Stimulated activated CD4-positive, alpha-beta T cell treated with anti-CD3 and anti-CD28 coated beads, TNF-alpha, amount 100 ng/mL, for 1 hour (primary cell): ENCODE measurements around the gene AKAP7.
"Not testable (repeated sequence)": the region's sequence is repeated elsewhere in the genome, so short reads cannot be mapped to it uniquely, and the experiment has no call there.

Source experiments
- DNase-seq, 3 donors: peaks; one replicate each; pipeline ENCODE4 v3.0.0-alpha.2; 2020; ENCODE audit warnings: low read depth in 3 of 3, low spot score in 1 of 3

Gene AKAP7

DNA sequence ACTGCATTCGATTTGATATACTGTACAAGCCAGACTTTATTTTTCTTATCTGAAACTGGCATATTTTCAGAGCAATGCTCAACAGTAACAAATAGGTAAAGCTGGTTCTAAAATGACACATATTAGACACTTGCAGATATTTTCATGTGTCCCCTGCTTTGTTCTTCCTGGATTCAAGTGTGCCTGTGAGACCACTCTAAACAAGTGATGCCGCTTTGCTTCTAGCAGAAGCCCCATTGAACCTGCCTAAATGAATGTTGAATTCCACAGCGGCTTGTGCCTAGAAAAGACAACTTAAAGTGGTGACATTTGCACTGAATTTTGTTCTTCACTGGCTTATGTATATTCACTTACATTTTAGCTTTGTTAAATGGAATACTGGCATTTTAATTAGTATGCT lies 115.7 kb downstream of the AKAP7 start:
- DNase-seq = no peak

DNA sequence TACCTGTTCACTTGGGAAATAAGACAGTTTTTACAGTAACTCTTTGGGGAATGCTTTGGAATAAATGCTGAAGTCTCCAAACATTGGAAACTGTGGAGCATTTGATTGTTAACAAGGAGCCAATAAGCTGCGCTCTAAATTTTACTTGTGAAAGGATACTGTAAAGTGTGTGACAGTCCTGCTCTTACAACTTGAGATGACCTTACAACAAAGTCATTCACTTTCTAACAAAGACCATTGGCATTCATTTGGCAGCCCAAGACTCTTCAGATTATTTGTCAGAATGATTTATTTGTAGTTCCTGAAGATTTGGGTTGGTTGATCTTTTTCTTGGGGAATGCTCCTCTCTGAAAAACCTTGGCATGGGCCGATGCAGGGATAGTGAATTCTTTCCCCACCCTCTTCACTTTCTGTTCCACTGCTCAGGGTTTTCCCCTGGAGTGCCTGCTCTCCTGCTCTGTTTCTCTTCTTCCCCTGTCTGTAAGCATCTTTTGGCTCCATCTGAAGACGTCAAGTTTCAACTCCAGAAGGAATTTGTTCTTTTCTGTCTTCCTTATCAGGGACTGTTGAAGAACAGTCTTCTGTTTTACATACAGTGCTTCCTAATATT lies 116.4 kb downstream of the AKAP7 start:
- no peak for DNase-seq

DNA sequence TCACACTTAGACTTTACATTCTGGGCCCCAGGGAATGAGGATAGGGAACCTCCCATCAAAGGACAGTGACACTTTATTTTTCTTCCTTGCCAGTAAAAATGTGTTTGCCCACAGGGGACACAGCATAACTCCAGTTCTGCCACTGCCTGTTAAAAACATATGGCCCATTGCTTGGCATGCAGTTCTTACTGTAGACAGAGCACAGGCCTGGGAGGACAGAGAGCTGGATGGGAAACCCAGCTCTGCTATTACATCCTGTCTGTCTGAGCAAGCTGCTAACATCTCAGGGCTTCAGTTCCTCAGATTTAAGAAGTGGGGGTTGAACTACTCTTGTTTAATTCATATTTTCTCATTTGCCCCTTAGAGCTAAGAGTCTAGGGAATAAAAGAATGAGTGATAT lies 120.2 kb downstream of the AKAP7 start:
- no peak for DNase-seq

DNA sequence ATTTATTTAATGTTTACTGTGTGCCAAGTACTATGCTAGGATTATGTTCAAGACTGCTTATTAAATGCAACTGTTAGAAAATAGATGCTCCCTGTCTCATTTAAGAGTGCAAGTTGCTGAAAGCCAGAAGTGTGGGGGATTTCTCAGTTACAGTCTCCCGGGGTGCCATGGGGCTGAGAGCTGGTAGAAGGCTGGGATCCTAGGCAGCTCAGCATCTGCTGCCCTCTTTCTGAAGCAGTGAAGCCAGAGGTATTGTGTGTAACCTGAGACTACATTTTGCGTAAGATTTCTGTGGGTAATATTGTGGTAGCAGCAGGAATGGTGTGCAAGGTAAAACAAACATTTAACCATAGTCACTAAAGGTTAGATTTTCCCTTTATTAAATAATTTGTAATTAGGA lies 120.6 kb downstream of the AKAP7 start:
- DNase-seq = no peak

DNA sequence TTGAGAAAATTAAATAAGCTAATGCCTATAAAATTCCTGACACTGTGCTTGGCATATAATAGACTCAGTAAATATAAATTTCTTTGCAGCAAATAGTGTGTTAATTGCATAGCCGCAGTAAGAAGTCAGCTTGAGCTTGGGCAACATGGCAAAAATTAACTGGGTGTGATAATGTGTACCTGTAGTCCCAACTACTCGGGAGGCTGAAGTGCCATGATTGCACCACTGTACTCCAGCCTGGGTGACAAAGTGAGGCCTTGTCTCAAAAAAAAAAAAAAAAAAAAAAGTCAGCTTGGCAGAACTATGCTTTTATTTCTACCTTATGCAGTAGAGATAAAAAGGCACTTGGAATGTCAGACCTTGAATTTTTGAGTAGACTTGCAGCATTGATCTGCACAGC lies 121.8 kb downstream of the AKAP7 start:
- no peak for DNase-seq

DNA sequence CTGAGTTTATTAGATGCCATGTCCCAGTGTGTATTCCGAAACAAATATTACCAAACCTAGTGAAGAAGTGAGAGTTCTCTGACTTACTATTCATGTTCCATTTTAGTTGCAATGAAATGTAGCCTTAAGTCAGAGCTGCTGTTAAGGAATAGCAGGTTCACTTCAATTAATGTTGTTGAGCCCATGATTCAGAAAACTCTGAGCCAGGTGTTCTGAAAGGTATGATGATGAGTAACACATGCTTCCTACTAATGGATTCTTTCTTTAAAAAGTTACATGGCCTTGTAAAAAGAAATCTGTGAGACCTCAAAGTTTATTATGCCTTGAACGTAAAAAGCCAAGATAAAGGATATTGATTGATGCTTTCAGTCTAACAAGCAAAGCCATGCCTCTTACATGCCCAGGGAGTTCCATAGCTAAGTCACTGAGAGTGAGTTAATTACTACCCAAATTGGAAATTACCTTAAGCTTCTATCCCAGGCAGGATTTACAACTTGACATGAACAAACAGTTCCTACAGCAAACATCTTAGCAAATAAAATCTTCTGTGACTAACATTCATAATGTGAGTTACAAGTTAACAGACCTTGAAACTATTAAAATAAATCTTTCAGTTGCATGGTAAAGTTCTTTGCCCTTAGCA lies 122.9 kb downstream of the AKAP7 start:
- no peak for DNase-seq

DNA sequence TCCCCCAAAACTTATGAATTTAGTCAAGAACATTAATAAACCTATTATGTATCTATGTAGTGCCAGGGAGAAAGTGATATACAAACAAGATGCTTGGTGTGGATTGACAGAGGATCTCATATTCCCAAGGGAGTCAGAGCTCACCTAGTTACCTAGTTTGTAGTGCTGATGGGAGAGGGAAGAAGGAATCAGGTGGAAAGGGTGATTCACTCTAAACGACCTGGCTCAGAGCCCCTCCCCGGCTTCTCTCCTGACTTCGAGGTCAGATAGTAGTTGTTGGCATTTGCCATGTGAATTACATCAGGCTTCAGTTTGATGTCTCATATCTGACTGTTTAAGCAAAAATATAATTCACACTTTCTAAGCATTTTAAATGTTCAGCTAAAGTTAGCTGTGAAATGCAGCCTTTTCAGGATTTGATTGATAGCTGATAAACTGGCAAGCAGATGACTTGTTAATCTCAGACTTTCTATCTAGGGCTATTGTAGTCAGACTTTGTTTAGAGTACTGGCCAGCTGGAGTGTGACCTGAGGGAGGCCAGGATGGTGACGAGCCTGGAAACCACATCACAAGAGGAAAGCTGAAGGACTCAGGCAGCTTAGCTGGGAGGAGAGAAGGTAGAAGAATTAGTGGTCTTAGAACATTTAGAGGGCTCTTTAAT lies 123.7 kb downstream of the AKAP7 start:
- DNase-seq = no peak

DNA sequence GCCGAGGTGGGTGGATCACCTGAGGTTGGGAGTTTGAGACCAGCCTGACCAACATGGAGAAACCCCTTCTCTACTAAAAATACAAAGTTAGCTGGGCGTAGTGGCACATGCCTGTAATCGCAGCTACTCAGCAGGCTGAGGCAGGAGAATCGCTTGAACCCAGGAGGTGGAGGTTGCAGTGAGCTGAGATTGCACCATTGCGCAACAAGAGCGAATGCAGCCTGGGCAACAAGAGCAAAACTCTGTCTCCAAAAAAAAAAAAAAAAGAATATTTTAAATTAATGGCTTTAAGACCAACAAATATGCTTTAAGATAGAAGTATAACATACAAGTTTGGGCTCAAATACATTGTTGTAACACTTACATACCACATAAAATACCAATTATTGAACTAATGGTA lies 125.7 kb downstream of the AKAP7 start:
- not testable (repeated sequence) for DNase-seq

DNA sequence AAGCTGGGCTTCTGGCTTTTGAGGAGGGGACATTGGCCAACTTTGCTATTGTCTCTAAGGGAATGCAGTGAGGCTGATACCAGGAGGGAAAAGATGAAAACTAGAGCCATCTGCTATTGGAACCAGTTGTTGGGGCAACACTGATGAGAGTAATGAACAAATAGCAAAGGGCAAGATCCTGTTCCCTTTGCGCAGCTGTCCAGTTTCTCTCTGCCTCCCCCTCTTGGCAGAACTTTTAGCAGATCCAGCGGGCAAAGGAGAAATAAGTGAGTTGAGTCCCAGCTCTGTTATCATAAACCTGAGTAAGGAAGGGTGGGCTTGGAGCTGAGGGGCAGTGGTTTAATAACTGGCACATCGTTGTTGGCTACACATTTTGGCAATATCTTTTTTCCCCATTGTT lies 126.8 kb downstream of the AKAP7 start:
- no peak for DNase-seq

DNA sequence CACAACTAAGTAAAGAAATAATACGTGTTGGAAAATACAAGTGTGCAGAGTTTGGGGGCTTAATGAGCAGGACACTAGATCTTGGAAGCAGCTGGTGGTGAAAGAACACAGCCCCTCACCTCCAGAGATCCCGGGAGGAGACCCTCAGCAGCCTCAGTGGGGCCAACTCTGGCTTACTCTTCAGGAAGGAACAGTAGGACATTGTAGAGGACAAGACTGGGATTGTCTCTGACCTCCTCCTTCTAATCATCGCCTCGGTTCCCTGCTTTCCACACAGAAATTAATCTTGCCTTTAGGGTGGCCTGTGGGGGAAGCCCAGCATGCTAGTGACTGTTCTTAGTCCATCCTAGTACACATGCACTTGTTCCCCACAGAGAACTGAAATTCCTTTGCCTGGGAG lies 130.7 kb downstream of the AKAP7 start:
- no peak for DNase-seq

DNA sequence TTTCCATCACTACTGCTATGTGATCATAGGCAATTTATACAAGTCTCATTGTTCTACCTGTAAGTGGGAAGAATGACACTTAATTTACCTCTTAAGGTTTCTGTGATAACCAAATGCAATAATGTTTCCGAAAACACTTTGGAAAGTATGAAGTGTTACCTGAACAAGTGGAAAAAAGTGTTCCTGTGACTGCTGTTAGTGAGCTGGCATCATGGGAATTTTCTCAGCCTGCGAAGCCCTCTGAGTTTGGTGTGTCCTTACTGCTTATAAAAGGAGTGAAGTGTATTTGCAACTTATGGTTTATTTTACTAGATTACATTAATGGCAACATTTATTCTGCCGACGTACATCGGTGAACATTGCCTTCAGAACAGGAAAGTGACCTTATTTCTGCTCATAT lies 133.0 kb downstream of the AKAP7 start:
- no peak for DNase-seq

DNA sequence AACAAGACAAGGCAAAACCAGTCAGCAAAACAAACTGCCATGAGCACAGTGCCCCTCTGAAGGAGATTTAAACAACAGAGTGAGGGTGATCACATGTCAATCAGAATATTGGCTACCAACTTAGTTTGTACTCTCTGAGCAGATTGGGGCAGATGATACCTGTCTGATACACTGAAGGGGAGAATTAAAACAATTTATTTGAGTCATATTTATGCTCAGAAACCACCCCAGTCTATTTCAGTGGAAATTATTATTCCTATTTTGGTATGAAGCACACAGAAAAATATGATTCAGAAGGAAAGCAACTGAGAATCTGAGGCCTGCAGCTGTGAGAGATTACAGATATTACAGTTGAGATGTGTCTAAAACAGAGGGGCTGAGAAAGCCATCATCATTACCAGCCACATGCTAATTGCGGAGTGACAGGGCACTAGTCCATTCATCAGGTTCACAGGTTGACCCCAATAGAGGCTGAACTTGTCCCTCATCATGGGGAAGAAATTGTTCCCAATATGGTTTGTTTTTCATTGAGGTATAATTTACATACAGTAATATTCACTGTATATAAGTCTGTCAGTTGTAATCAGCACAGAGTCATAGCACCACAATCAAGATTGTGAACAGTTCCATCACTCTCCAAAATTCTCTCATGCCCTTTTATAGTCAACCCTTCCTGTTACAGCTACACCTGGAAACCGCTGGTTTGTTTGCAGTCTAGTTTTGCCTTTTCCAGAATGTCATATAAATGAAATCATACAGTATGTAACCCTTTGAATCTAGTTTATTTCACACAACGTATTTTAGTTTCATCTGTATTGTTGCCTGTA lies 134.5 kb downstream of the AKAP7 start:
- DNase-seq = no peak

DNA sequence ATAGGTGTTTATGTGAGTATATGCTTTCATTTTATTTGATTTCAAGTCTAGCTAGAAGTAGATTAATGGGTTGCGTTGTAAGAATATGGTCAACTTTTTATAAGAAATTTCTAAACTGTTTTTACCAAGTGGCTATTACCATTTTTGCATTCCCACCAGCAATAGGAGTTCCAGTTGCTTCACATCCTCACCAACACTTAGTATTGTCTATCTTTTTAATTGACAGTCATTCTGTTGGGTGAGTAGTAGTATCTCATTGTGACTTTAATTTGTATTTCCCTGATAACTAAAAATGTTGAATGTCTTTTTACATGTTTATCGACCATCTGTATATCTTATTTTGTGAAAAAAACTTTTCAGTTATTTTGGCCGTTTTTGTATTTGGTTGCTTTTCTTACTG lies 135.3 kb downstream of the AKAP7 start:
- DNase-seq = no peak

DNA sequence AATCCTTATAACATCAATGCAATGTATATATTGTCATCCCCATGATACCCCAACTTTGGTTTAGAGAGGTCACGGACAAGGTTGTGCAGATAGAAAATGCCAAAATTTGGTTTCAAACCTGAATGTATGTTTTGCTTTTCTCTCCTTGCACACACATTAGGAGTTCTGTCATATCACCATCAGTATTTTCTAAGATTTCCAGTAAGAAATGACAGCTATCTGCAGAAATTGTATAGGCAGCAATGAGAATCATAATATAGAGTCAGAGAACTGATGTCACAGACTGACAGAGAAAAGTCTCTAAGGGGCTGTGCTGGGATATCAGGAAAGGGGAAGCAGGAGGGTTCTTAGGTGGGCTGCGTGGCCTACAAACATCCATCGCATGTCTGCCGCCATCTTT lies 140.0 kb downstream of the AKAP7 start:
- DNase-seq = no peak

DNA sequence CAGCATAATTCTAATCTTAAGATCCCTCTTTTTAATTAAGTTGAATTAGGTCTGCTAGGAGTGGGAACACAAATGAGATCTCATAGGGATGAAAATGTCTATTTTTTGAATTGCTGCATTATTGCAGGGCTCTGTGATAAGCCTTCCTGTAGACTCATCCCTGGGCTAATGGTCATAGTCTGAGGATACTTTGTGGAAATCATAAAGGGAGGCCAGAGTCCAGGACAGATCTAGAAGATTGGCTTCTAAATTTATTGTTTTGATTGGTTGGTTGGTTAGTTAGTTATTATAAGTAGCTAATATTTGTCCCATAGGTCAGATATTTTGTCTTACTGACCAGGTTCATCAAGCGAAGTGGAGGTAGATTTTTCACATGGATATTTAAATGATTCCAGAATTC lies 142.3 kb downstream of the AKAP7 start:
- DNase-seq = no peak

DNA sequence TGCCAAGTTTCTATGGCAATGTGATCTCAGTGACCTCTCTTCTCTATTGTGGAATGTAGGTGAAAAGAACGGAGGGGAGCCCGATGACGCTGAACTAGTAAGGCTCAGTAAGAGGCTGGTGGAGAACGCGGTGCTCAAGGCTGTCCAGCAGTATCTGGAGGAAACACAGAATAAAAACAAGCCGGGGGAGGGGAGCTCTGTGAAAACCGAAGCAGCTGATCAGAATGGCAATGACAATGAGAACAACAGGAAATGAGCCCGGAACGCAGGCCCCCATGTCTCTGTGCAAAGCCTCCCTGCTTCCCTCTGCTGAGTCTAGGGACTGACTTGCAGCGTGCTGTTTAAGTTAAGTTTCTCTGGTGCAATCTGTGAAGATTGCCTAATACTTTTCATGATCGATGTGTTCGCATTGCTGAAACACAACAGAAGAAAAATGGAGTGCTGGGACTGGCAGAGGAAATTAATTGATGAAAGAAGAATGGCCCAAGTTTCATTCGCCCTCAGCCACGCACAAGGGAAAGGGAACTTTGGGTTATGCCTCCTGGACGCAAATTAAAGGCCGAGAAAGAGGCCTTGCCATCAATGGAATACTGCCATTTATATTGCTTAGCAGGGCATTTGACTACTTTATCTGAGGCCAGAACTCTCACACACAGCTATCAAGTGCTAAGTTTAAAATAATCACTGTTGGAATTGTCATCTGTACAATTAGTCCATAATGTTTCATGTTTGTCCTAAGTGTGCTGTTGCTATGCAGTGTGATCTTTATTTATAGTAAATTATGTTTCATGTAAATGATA lies 146.4 kb downstream of the AKAP7 start:
- DNase-seq = peak; percentile 19 to 47 (median 38)

DNA sequence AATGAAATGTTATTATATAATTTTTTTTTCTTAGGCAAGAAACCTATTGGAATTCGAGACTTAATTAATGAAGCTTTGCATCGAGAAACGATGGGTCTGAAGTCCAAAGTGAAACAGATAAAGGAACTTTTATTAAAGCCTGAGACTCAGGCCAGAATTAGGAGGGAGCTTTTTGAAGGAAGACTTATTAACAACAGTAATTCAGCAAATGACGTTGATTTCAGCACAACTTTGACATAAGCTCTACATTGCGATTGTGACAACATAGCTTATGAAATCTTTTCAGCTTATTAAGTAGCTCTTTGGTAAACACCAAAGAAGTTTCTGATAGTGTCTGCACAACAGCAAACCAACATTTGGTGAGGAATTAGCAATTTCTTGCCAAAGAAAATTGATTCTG lies 147.1 kb downstream of the AKAP7 start:
- DNase-seq = no peak

DNA sequence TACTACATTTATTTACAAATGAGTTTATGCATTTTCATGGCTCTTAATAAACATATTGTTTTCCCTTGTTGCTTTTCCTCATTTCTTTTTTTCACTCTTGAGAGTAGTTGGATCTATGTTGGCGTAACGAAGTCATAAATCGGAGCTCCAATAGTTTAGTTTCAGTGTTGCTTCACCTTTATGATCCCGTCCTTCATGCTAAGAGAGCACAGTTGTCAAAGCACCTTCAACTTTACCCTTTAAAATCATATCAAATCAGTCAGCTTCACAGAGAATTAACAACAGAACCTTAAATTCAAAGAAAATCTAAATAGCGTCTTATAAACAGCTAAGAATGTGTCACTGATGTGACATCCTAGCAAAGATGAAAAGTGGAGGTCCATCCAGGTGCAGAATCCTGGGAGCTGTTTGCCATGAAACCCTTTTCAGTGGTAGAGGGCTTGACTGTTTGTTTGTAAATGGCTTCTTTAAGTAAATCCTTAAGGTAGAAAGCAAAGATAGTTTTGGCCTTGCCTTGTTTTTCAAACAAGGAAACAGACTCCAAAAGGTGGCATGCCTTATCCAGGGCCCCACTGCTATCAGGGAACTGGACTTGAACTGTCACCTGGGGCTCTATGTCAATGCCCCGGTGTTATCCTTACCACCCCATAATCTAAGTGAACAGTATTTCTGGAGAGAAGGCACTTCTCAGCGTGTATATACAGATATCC lies 148.4 kb downstream of the AKAP7 start:
- DNase-seq = no peak

DNA sequence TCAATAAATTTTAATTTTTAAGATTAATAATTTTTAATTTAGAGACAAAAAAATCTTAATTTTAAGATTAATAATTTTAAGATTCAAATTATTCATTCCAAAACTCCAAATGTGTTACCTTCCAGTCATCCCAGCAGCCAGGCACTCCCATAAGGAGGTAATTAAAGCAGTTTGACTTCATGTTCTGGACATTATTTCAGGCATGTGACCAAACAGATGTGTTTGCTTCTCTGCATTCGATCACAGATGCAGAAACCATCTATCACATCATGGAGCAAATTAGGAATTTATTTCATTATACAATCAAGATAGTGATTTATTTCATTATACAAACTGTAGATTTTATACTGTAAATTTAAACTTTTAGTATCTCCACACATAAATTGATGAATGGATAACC lies 150.3 kb downstream of the AKAP7 start:
- DNase-seq = no peak

DNA sequence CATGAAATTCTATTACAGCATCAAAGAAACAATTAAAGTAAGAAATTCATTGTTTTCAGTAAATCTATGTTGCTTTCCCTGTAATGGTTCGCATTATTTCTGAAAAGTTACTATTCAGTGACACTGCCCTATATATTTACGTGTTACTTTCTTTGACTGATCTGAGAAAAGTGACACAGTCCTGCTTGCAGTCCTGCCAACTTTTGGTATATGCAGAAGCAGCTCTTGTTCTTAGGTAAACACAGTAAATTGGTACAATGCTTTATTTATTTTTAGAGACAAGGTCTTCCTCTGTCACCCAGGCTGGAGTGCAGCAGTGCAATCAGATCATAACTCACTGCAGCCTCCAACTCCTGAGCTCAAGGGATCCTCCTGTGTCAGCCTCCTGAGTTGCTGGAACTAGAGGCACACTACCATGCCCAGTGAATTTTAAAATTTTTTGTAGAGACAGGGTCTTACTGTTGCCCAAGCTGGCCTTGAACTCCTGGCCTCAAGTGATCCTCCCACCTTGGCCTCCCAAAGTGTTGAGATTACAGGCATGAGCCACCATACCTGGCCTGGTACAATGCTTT lies 151.3 kb downstream of the AKAP7 start:
- DNase-seq = no peak
